SH-SY5Y (cell line): ENCODE measurements around the gene ATF6.

Source experiments
- GATA2 ChIP-seq: IDR thresholded peaks from 2 replicates; pipeline ENCODE4 v1.6.1; 2011; ENCODE audit warnings: mild to moderate bottlenecking, low read depth, low read length
- GATA3 ChIP-seq: IDR thresholded peaks from 2 replicates; pipeline ENCODE4 v1.6.1; 2011; ENCODE audit warnings: low read depth, mild to moderate bottlenecking, low read length, moderate library complexity

GRCh38 chr1:161900160-161900559, 134.0 kb downstream of the ATF6 start:
- TF ChIP-seq GATA3 (no peak), GATA2 (no peak)
